CD8-positive, alpha-beta memory T cell (primary cell): ENCODE measurements around the gene NUDT6. TPM values are rescaled to one million over a fixed set of nuclear protein-coding genes. Genes with fewer than 3 reads are reported as not detected.
A peak's percentile ranks its signal among the peaks of the same experiment; 100 is the strongest.

Experiments used
- CTCF ChIA-PET: fragments of 350-600 bp; sonication (Branson Sonifier 250); formaldehyde crosslinking; loops from one replicate; lab custom pipeline; 2021; ENCODE audit warnings: antibody characterized with exemption; lab: Charles Lee
- POLR2A ChIA-PET: fragments of 350-600 bp; sonication (Branson Sonifier 250); formaldehyde crosslinking; loops from one replicate; lab custom pipeline; 2021; ENCODE audit warnings: antibody characterized with exemption; lab: Charles Lee
- DNase-seq, 5 donors: peaks; one replicate each; pipeline versions ENCODE4 v3.0.0 to v3.0.0-alpha.2; 2020 to 2022; ENCODE audit warnings: mixed read lengths in 1 of 5
- H3K27ac ChIP-seq: one replicate; pipeline ENCODE4 v1.7.0; 2013; ENCODE audit warnings: low read depth, mild to moderate bottlenecking, low read length, moderate library complexity
- H3K27me3 ChIP-seq: 2 replicates; pipeline ENCODE4 v1.7.0; 2013; ENCODE audit warnings: low read length, mild to moderate bottlenecking; ENCODE audit not compliant: insufficient read depth, poor library complexity, severe bottlenecking
- H3K36me3 ChIP-seq: 2 replicates; pipeline ENCODE4 v1.7.0; 2013; ENCODE audit warnings: mild to moderate bottlenecking, low read length, moderate library complexity; ENCODE audit not compliant: insufficient read depth
- H3K4me1 ChIP-seq: 2 replicates; pipeline ENCODE4 v1.7.0; 2013; ENCODE audit warnings: mild to moderate bottlenecking, low read length, moderate library complexity; ENCODE audit not compliant: insufficient read depth
- H3K4me3 ChIP-seq: 2 replicates; pipeline ENCODE4 v1.7.0; 2013; ENCODE audit warnings: mild to moderate bottlenecking, low read length
- H3K9me3 ChIP-seq: 2 replicates; pipeline ENCODE4 v1.7.0; 2013; ENCODE audit warnings: mild to moderate bottlenecking, low read length
- H3K27ac Mint-ChIP-seq, 8 donors: one replicate each; pipeline ENCODE4 v1.8.0; 2020 to 2021; ENCODE audit warnings: mixed read lengths in 8 of 8, mild to moderate bottlenecking in 6 of 8, inconsistent platforms in 3 of 8, moderate library complexity in 3 of 8
- H3K27me3 Mint-ChIP-seq, 2 donors: one replicate each; pipeline ENCODE4 v1.8.0; 2020 to 2021; ENCODE audit warnings: mixed read lengths in 2 of 2, mild to moderate bottlenecking in 1 of 2, moderate library complexity in 1 of 2
- H3K36me3 Mint-ChIP-seq, 3 donors: one replicate each; pipeline ENCODE4 v1.8.0; 2020 to 2021; ENCODE audit warnings: mixed read lengths in 3 of 3, inconsistent platforms in 1 of 3, mild to moderate bottlenecking in 1 of 3
- H3K4me1 Mint-ChIP-seq, 3 donors: one replicate each; pipeline ENCODE4 v1.8.0; 2020 to 2021; ENCODE audit warnings: mixed read lengths in 3 of 3, inconsistent platforms in 1 of 3, mild to moderate bottlenecking in 1 of 3
- H3K4me3 Mint-ChIP-seq, 7 donors: one replicate each; pipeline ENCODE4 v1.8.0; 2020 to 2021; ENCODE audit warnings: mixed read lengths in 7 of 7, mild to moderate bottlenecking in 6 of 7, moderate library complexity in 4 of 7, inconsistent platforms in 2 of 7
- H3K9me3 Mint-ChIP-seq, 5 donors: one replicate each; pipeline ENCODE4 v1.8.0; 2020 to 2022; ENCODE audit warnings: mixed read lengths in 5 of 5, mild to moderate bottlenecking in 3 of 5, moderate library complexity in 2 of 5, inconsistent platforms in 1 of 5
- polyA plus RNA-seq: library from polyadenylated mRNA; unstranded; fragments of 300-500 nt; fragmentation: Illumina TruSeq; gene quantifications from one replicate; pipeline ENCODE4 v1.2.3, GENCODE V29; 2021
- total RNA-seq, 2 experiments: library from RNA; stranded (reverse); gene quantifications; one replicate each; pipeline ENCODE4 v1.2.3, GENCODE V29; 2021

The NUDT6 gene
- total and polyA plus RNA-seq, 3 experiments from 2014 or later = 1.6 to 5.5 (median 4.3) TPM

- Mint-ChIP-seq H3K27ac (no peak overlapping the region), H3K9me3 (no peaks in the 10 kb centered on the region)
- CTCF ChIA-PET = no interaction called here
Observed at GRCh38 chr4:122901247-122902010, 21.0 kb downstream of the NUDT6 start.

GRCh38 chr4:122900314-122900713, 22.1 kb downstream of the NUDT6 start:
- no peak for DNase-seq
- Mint-ChIP-seq H3K27ac (no peak overlapping the region), H3K36me3 (peaks cover 0 to 5% (median 0%) of the 10 kb centered on the region in 3 donors), H3K4me3 (no peak overlapping the region), H3K27me3 (peaks cover 0 to 1% of the 10 kb centered on the region in 2 donors), H3K4me1 (no peaks in the 10 kb centered on the region), H3K9me3 (no peaks in the 10 kb centered on the region)
- Histone ChIP-seq H3K4me1 (no peaks in the 10 kb centered on the region), H3K27ac (no peak overlapping the region), H3K36me3 (no peaks in the 10 kb centered on the region), H3K4me3 (no peak overlapping the region), H3K27me3 (no peaks in the 10 kb centered on the region), H3K9me3 (no peaks in the 10 kb centered on the region)
- POLR2A ChIA-PET = no interaction called here
- CTCF ChIA-PET = no interaction called here

More at GRCh38 chr4:122901247-122902010, 21.0 kb downstream of the NUDT6 start:
- Histone ChIP-seq H3K4me3 (no peak overlapping the region), H3K27me3 (no peaks in the 10 kb centered on the region), H3K4me1 (no peaks in the 10 kb centered on the region), H3K27ac (no peak overlapping the region), H3K36me3 (no peaks in the 10 kb centered on the region), H3K9me3 (no peaks in the 10 kb centered on the region)
- no peak for DNase-seq
- Mint-ChIP-seq H3K4me3 (no peak overlapping the region), H3K4me1 (no peaks in the 10 kb centered on the region), H3K27me3 (peaks cover 0 to 1% of the 10 kb centered on the region in 2 donors), H3K36me3 (peaks cover 0 to 6% (median 0%) of the 10 kb centered on the region in 3 donors)
- POLR2A ChIA-PET = no interaction called here

- POLR2A ChIA-PET = no interaction called here
- CTCF ChIA-PET = no interaction called here
- Histone ChIP-seq H3K4me3 (no peak overlapping the region), H3K27me3 (no peaks in the 10 kb centered on the region), H3K36me3 (no peaks in the 10 kb centered on the region), H3K9me3 (no peaks in the 10 kb centered on the region), H3K4me1 (no peaks in the 10 kb centered on the region), H3K27ac (no peak overlapping the region)
- no peaks in the 10 kb centered on the region for H3K9me3 Mint-ChIP-seq
- peaks cover 0 to 1% of the 10 kb centered on the region in 2 donors for H3K27me3 Mint-ChIP-seq
- H3K36me3 Mint-ChIP-seq = peaks cover 0 to 3% (median 0%) of the 10 kb centered on the region in 3 donors
- no peaks in the 10 kb centered on the region for H3K4me1 Mint-ChIP-seq
- DNase-seq = no peak
- no peak overlapping the region for H3K27ac Mint-ChIP-seq
- H3K4me3 Mint-ChIP-seq = no peak overlapping the region
Observed at GRCh38 chr4:122899682-122900081, 22.7 kb downstream of the NUDT6 start.

DNA sequence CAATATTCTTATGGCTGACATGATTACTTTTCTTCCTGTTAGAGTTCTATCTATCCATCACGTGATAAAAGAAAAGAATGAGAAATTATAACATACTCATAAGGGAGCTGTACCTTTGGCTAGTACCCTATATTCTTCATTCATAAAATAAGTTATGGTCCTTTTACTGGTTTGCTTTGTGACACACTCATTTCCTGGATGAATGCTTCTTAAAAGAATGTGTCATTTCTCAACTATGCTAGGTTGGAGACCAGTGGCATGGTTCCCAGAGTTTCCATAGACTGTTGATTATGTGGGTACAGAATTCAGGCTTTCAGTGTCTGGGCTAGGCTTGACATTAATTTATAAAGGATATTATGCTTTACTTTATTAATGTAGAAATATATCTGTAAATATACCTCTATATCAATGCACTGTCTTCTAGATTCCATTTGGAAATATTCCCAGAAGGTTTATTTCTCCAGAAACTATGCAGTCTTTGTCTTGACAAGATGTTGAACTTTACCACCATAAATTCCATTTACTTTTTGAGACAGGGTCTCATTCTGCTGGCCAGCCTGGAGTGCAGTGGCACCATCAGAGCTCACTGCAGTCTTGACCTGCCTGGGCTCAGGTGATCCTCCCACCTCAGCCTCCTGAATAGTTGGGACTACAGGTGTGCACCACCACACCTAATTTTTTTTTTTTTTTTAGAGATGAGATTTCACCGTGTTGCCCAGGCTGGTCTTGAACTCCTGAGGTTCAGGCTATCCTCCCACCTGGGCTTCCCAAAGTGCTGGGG, 23.8 kb downstream of the NUDT6 start:
- ChIA-PET POLR2A (no interaction called here), CTCF (no interaction called here)

GRCh38 chr4:122896270-122896669, 26.1 kb downstream of the NUDT6 start:
- H3K4me3 ChIP-seq = no peak overlapping the region
- H3K27ac ChIP-seq = no peak overlapping the region
- no peaks in the 10 kb centered on the region for H3K4me1 ChIP-seq
- Mint-ChIP-seq H3K9me3 (no peaks in the 10 kb centered on the region), H3K27me3 (peaks cover 0 to 1% of the 10 kb centered on the region in 2 donors), H3K4me3 (no peak overlapping the region), H3K36me3 (peaks cover 0 to 2% (median 0%) of the 10 kb centered on the region in 3 donors), H3K4me1 (no peaks in the 10 kb centered on the region), H3K27ac (peak overlapping the region in 1 of 8 donors; percentile 57)
- H3K36me3 ChIP-seq = no peaks in the 10 kb centered on the region
- no peaks in the 10 kb centered on the region for H3K9me3 ChIP-seq
- ChIA-PET CTCF (no interaction called here), POLR2A (no interaction called here)
- H3K27me3 ChIP-seq = no peaks in the 10 kb centered on the region
- no peak for DNase-seq

More for the DNA sequence above, 23.8 kb downstream of the NUDT6 start:
- Mint-ChIP-seq H3K4me3 (no peak overlapping the region), H3K9me3 (no peaks in the 10 kb centered on the region), H3K27me3 (peaks cover 0 to 1% of the 10 kb centered on the region in 2 donors), H3K27ac (no peak overlapping the region), H3K36me3 (peaks cover 0 to 3% (median 0%) of the 10 kb centered on the region in 3 donors), H3K4me1 (no peaks in the 10 kb centered on the region)
- no peak overlapping the region for H3K4me3 ChIP-seq
- no peaks in the 10 kb centered on the region for H3K9me3 ChIP-seq
- no peaks in the 10 kb centered on the region for H3K36me3 ChIP-seq
- H3K4me1 ChIP-seq = no peaks in the 10 kb centered on the region
- H3K27me3 ChIP-seq = no peaks in the 10 kb centered on the region
- no peak overlapping the region for H3K27ac ChIP-seq
- no peak for DNase-seq

DNA sequence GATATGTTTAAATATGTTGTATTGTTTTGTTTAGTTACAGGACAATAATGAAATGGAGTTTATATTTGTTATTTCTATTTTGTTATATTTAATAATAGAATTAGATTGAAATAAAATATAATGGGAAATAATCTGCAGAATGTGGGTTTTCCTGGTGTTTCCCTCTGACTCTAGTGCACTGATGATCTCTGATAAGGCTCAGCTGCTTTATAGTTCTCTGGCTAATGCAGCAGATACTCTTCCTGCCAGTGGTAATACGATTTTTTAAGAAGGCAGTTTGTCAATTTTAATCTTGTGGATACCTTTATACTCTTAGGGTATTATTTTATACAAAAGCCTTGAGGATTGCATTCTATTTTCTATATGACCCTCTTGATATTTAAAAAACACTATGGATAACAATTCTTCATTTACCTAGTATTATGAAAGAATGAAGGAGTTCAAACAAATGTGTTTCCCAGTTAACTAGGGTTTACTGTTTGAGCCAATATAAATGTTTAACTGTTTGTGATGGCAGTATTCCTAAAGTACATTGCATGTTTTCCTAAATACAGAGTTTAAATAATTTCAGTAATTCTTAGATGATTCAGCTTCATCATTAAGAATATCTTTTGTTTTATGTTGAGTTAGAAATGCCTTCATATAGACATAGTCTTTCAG, 26.9 kb downstream of the NUDT6 start:
- Histone ChIP-seq H3K27me3 (no peaks in the 10 kb centered on the region), H3K9me3 (no peaks in the 10 kb centered on the region), H3K27ac (no peak overlapping the region), H3K4me1 (no peaks in the 10 kb centered on the region), H3K4me3 (no peak overlapping the region), H3K36me3 (no peaks in the 10 kb centered on the region)
- ChIA-PET POLR2A (no interaction called here), CTCF (no interaction called here)
- Mint-ChIP-seq H3K4me3 (no peak overlapping the region), H3K27me3 (peaks cover 0 to 1% of the 10 kb centered on the region in 2 donors), H3K27ac (no peak overlapping the region), H3K4me1 (no peaks in the 10 kb centered on the region), H3K36me3 (peaks cover 0 to 2% (median 0%) of the 10 kb centered on the region in 3 donors), H3K9me3 (no peaks in the 10 kb centered on the region)
- DNase-seq = no peak

GRCh38 chr4:122894827-122895226, 27.6 kb downstream of the NUDT6 start:
- no peaks in the 10 kb centered on the region for H3K4me1 ChIP-seq
- ChIA-PET POLR2A (no interaction called here), CTCF (no interaction called here)
- H3K27ac ChIP-seq = no peak overlapping the region
- DNase-seq = no peak
- no peak overlapping the region for H3K4me3 Mint-ChIP-seq
- H3K27me3 Mint-ChIP-seq = no peaks in the 10 kb centered on the region
- H3K4me3 ChIP-seq = no peak overlapping the region
- no peaks in the 10 kb centered on the region for H3K4me1 Mint-ChIP-seq
- H3K9me3 ChIP-seq = no peaks in the 10 kb centered on the region
- peaks cover 0 to 2% (median 0%) of the 10 kb centered on the region in 3 donors for H3K36me3 Mint-ChIP-seq
- H3K9me3 Mint-ChIP-seq = no peaks in the 10 kb centered on the region
- no peak overlapping the region for H3K27ac Mint-ChIP-seq
- H3K27me3 ChIP-seq = no peaks in the 10 kb centered on the region
- H3K36me3 ChIP-seq = no peaks in the 10 kb centered on the region
